NCI-H345 treated with DMSO at 0.1 percent for 48 hours (cell line): Measurements from ENCODE around the gene TIGD3.

Experiments used
- DNase-seq: peaks from one replicate; lab custom pipeline; 2025; ENCODE audit not compliant: unreplicated experiment; lab: John Stamatoyannopoulos, UW

Gene TIGD3

DNA sequence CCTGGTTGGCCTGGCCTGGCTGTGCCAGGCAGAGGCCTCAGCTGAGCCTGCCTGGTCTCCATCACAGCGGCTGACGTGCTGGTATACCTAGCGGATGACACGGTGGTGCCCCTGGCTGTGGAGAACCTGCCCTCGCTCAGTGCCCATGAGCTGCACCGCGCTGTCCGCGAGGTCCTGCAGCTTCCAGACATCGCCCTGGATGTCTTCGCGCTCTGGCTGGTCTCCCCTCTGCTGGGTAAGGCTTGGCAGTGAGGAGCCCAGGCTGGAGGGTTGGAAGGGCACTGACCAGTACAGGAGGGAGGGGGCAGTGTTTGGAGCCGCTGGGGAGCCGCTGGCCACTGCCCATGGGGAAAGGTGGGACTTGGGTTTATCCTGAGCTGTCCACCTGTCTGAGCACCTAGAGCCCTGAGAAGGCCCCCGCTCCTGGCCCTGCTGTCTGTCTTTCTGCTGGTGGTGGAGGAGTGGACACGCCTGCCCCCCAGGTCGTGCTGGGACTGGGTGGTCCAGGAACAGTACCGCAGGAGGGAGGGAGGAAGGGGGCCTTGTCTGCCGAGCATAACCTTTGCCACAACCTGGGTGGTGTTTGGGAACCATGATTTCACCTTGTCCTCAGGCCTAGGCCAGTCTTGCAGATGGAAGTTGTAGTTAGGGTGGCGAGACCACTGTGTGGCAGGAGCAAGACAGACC is 34.9 kb downstream of the TIGD3 start:
- no peak for DNase-seq

DNA sequence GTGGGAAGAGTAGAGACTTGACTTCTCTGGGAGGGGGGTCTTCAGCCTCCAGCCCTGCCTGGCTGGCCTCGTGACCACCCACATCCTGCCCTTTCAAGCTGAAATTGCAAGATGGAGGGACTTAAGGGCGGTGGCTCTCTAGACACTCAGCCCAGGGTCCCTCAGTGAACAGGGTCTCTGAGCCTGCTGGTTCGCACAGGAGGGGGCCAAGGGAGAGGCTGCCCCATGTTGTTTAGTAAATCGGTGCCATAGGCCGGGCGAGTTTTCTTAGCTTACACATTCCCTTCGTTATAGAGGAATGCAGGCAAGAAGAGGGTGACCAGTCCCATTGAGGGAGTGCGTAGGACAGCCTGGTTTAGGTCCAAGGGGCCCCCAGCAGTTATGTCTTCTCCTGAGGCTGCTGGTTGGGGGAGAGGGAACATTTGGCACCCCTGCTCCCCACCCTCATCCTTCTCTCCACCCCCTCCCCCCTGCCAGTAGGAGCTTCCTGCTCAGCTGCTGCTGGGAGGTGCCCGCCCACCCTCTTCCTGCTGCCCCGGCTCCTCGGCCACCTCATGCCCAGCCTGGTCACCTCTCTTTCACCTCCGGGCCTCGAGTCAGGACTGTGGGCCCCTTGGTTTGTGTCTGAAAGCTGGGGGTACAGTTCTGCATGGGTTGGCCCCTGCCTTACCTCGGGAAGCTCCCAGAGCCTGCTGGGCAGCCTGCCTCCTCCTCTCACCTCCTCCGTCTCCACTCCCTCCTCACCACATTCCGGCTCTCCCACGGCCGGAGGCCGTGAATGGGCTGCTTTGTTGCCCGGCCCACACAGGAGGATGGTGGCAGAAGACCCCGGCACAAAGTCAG is 35.8 kb downstream of the TIGD3 start:
- DNase-seq, result no peak

DNA sequence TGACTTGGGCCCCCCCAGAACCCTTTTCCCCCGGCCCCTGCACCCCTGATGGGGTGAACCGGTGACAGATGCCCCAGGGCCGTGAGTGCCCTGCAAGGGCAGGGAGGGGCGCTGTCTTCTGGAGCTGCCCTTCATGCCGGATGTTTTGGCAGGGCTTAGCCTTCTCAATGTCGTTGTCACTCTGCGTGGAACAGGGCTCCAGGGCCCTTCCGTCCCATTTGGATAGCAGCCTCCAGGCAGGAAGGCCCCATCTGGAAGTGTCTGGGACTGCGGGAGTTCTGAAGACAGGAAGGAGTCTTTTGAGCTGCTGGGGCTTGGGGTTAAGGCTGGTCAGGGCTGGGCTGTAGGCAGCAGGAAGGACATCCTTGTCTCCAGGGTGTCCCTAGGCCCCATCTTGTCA is 36.4 kb downstream of the TIGD3 start:
- DNase-seq, result no peak

DNA sequence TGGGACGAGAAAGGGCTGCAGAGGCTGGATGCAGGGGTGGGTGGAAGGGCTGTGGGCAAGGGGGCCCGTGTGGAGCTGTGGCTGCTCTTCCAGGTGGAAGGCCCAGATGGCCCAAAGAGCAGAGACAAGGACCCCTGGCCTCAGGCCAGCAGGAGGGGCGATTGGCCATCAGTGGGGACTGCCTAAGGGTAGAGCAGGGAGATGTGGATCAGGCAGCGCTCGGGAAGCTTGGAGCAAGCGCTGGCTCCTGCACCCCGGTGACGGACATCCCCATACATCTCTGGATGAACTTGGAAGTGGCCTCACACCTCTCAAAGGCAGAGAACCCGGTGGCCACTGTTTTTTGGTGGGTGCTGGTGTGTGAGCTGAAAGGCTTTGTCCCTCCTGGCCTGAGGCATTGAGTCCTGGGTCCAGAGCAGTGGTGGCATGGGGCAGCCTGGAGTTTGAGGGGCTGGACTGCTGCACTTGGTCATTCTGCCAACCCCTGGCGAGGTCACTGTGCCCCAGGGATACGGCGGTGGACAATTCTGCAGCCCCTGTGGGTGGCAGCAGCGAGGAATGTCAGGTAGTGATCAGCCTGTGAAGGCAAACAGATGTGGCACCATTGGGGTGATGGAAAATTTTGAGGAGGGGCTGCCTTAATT is 37.8 kb downstream of the TIGD3 start:
- no peak for DNase-seq

DNA sequence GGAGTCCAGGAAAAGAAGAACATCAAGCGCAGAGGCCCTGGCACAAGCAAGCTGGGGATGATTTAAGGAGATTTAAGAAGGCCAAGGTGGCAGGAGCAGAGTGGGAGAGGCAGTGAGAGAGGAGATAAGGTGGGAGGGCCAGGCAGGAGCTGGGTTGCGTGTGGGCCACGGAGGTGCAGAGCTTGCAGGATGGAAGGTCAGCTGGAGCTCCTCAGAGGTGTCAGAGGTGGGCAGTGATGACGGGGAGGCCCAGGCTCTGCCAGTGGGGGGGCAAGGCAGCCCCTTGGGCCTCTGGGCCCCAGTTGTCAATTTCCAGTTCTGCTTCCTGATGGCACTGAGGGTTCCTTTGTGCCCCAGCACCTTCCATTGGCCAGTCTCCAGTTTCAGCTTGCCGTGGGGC is 38.3 kb downstream of the TIGD3 start:
- no peak for DNase-seq

DNA sequence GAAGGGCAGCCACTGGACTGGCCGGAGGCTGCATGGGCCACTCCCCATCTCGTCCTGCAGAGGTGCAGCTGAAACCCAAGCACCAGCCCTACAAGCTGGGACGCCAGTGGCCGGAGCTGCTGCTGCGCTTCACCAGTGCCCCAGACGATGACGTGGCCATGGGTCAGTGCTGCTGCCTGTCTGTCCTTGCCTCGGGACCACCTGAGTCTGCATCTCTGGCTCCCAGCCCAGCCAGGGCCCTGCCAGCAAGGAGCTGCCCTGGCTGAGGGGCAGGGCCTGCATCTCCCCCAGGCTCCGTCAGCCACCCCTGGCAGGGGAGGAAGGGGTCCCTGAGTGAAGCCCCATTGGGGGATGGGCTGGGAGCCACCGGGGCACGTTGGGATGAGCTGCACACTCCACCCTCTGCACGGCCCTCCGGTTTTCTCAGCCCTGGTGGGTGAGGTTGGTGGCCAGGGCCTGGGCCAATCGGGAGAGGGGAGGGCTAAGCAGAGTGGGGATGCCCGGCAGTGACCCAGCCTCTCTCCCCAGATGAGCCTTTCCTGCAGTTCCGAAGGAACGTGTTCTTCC is 39.0 kb downstream of the TIGD3 start:
- no peak for DNase-seq

DNA sequence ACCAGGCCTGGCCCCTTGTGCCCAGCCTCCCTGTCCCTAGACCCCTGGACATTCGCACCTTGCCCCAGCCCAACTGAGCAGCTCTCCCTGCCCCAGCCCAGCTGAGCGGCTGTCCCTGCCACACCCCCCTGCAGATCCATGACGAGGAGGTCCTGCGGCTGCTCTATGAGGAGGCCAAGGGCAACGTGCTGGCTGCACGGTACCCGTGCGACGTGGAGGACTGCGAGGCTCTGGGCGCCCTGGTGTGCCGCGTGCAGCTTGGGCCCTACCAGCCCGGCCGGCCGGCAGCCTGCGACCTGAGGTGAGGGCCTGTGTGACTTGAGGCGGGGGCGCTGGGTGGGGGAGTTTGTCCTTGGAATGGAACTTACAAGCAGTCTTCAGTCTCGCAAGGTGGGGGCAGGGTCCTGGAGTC is 39.6 kb downstream of the TIGD3 start:
- no peak for DNase-seq

DNA sequence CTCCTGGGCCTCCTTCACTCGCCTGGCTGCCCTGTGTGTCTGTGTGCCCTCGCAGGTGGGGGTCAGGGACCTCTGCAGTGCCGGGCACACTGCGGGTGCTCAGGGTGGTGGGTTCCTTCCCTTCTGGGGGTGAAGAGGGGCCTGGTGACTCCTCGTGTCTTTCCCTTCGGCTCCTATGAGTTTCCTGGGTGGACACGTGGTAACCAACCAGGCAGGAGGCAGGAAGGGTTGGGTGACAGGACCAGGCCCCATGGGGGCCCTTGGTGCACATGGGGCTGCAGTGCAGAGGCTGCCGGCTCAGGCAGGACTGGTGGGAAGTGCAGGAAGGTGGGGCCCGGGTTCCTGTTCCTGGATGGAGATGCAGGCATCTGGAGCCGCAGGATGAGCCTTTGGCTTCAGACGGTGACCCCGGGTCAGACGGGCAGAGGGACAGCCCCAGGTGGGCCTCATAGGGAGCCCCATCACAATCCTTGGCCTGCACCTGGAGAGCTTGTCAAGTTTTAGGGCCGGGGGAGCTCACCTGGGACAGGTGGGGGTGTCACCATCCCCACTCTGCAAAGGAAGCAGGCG is 41.5 kb downstream of the TIGD3 start:
- no peak for DNase-seq

DNA sequence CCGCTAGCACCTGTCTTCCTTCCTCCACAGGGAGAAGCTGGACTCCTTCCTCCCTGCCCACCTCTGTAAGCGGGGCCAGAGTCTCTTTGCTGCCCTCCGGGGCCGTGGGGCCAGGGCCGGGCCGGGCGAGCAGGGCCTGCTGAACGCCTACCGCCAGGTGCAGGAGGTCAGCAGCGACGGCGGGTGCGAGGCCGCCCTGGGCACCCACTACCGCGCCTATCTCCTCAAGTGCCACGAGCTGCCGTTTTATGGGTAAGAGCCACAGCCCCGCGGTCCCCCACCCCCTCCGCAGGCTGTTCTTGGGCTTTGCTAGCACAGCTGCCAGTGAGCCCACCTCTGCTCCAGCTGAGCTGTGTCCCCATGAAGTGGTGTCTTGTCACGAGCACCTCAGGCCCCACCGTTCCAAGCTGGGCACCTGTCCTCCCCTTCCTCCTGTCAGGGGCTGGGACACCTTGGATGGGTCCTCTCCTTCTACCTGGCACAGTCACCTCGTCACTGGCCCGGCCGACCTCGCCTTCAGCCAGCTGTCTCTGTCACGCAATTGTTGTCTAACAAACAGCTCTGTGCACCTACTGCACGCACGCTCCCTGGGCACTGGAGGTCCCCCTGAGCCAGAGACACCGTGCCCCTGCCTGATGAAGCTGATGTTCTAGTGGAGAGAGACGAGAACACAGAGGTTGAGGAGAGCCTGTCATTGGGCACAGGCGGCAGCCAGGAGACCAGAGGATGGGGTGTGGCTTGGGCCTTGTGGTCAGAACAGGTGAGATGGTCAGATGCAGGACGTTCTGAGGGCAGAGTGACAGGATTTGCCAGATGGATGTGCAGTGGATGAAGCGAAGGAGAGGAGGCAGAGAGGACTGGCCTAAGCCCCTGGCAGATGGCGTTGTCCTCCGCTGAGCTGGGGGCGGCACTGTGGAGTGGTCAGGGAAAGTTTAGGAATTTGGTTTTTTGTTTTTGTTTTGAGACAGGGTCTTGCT is 42.5 kb downstream of the TIGD3 start:
- DNase-seq, result no peak

DNA sequence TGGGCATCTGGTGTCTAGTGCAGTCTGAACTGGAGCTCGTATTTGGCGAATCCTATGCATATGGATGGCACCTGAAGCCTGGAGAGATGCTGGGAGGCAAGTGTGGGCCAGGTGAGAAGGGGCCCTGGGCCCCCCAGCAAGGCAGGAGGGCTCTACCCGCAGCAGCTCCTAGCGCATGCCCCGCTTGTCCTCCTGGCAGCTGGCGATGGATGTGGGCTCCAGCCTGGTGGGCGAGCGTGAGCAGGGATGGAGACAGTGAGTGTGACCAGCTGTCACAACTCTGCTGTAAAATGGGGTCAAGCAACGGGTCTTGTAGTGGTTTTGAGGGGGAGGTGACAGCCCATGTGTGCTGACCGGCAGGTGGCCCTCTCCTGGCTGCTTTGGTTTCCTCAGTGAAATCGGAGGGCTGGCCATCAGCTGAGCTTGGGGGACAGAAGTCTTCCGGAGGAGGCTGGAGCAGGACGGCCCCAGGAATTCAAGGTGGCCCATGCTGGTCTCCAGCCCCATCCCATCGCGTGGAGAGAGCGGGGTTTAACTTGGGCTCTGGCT is 43.9 kb downstream of the TIGD3 start:
- no peak for DNase-seq

DNA sequence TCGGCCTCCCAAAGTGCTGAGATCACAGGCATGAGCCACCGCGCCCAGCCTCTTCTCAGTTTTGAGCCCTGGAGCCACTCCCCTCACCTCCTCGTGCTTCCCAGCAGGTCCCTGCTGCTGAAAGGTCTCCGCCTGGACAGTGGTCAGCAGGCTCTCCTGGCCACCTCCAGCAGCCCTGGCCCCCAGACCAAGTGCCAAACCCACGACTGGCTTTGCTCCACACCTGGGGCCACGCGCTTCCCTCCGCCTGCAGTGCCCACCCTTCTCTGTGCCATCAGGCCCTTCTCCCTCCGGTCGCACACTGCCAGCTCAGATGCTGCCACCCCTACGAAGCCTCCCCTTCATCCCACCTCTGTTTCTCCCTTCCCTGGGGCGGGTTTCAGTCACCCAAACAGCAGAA is 44.7 kb downstream of the TIGD3 start:
- DNase-seq, result no peak

DNA sequence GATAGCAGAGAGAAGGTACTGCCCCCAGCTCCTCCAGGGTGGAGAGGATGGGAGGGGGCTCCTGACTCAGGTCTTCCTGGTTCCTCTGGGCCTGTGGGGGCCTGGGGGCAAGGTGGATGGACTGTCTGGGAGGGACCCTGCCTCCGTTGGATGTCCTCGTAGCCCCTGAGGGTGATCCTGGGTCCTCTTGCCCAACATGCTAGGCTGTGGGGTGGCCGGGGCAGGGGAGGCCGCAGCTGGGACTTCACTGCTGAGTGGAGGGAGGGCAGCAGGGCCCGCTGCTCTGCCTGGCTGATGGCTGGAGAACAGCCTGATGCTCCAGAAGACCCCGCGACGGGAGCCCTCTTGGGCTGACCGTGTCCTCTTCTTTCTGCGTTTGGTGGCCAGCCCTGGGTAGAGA is 45.3 kb downstream of the TIGD3 start:
- no peak for DNase-seq

DNA sequence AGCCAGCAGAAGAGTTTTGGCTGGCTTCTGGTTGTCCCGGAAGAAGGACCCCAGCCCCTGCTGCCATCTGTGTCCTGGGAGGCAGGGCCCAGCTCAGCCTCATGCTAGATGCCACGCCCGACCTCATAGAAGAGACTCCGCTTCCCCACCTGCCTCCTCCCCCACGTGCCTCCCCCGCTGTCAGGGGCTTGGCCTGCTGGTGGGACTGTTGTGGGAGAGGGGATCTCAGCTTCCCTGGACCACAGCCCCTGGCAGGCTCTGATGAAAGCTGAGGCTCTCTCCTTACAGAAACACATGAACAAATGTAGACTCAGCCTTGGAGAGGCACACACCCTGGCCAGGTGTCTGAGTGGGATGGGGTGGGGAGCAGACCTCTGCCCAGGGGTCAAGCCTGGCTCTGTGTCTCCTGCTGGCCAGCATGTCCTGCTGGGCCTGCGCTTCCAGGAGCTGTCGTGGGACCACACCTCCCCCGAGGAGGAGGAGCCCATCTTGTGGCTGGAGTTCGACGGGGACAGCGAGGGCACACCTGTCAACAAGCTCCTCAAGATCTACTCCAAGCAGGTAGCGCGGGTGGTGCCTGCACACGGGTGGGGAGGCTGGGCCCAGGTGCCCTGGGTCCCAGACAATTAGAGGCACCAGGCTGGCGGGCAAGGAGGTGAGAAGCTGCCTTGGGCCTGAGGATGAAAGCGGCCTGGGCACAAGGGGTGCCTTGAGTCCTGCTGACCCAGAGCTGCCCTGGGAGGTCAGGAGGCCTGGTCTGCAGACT is 45.9 kb downstream of the TIGD3 start:
- DNase-seq, result no peak

DNA sequence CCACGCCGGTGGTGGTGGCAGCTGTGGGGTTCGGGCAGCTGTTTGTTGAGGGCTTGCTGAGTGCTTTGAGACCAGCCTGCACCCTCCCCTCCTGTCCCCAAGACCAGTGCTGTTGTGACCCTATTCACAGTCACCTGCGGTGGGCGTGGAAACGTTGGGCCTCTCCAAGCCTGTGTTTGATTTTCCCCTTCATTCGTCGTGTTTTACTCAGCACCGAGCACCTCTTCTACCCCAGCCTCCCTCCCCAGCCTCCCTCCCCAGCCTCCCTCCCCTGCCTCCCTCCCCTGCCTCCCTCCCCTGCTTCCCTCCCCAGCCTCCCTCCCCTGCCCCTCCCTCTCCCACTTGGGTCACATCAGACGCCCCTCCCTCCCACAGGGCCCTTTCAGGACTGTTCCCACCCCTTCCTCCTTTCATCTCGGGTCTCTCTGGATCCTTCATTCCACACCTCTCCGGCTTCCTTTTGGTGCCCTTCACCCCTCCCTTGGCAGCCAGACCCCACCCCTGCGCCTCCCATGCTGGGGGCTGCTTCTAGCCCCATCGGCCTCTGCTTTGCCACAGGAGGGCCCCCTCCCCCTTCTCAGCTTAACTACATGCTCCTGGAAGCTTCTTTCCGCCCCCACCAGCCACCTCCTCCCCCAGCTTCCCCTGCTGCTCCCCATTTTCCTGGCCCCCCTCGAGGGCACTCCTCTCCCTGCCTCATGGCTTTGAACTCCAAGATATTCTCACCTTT is 46.7 kb downstream of the TIGD3 start:
- no peak for DNase-seq

DNA sequence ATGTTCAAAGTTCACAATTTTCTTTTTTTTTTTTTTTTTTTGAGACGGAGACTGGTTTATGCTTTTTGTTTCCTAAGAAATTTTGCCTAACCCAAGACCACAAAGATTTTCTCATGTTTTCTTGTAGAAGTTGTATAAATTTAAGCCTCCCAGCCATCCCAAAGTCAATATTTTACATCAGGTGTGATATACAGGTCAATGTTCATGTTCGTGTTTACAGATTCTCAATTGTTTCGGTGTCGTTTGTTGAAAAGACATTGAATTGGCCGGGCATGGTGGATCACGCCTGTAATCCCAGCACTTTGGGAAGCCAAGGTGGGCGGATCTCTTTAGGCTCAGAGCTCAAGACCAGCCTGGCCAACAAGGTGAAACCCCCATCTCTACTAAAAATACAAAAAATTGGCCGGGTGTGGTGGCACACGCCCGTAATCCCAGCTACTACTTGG is 47.3 kb downstream of the TIGD3 start:
- no peak for DNase-seq

DNA sequence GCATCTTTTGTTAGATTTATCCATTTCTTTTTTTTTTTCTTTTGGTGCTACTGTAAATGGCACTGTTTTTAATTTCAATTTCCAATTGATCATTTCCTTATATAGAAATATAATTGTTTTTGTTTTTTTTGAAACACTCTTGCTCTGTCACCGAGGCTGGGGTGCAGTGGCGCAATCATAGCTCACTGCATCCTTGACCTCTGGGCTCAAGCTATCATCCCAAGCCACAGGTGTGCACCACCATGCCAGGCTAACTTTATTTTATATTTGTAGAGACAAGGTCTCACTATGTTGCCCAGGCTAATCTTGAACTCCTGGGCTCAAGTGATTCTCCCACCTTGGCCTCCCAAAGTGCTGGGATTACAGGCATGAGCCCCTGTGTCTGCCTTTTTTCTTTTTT is 48.2 kb downstream of the TIGD3 start:
- DNase-seq, result no peak

DNA sequence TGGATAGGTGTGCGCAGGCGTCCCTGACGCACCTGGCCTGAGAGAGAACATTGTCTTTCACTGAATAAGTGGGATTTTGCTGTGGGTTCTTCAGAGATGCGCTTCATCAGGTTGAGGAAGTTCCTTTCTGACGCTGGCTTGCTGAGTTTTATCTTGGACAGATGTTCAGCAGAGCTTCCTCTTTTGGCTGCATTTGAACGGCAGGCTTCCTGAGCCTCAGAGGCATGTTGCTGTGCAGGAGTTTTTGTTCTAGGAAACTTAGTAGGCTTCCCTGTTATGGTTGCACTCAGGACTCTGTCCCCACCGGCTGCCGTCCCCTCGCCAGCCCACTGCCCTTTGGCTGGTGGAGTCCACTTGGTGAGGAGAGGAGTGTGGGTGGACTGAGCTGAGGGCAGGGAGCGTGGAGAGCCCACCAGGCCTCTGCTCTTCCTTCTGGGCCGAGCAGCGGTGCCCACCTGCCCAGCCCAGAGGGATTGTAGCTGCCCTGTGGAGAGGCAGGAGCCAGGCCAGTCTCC is 49.1 kb downstream of the TIGD3 start:
- DNase-seq, result no peak

DNA sequence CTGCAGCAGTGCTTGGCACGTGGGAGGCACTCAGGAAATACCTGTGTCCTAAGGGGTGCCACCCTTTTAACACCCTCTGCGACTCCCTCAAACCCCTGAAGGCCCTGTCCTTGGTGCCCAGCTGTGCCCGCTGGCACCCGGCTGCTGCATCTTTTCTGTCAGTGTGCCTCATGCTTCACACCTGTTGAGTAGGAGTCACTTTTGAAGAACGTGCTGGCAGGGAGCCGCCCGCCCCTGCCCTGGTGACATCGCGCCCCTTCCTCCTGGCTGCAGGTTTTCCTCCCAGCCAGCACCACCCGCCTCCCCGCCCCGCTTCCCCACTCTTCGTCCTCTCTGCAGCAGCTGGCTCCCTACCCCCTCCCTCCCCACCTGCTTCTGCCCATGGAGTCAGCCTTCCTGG is 49.7 kb downstream of the TIGD3 start:
- no peak for DNase-seq
